Endothelial cell of umbilical vein (primary cell): ENCODE measurements around the gene NKRF. TPM values are rescaled to one million over a fixed set of nuclear protein-coding genes. Genes with fewer than 3 reads are reported as not detected.

Source experiments
- BruUV-seq: library from RNA; stranded (reverse); fragments of 400-500 nt; replicated peaks from 2 replicates; lab custom pipeline; 2021; lab: Mats Ljungman, UMichigan
- CTCF ChIA-PET: fragments of 300-600, 350-600 bp; sonication (Branson Sonifier 250); formaldehyde crosslinking; loops from one replicate; lab custom pipeline; 2021; ENCODE audit warnings: antibody characterized with exemption, inconsistent platforms; lab: Charles Lee
- POLR2A ChIA-PET: fragments of 300-600, 350-600 bp; sonication (Branson Sonifier 250); formaldehyde crosslinking; loops from one replicate; lab custom pipeline; 2021; ENCODE audit warnings: antibody characterized with exemption, inconsistent platforms; lab: Charles Lee
- DNase-seq: peaks from one replicate; pipeline ENCODE4 v3.0.0-alpha.2; 2011; ENCODE audit warnings: low read depth, low spot score
- FAIRE-seq: peaks from 2 replicates; lab custom pipeline; 2011; peaks lifted over from hg19 to GRCh38; lab: Jason Lieb, UNC
- H2AFZ ChIP-seq: 2 replicates; pipeline ENCODE4 v1.6.0; 2012; ENCODE audit warnings: low read depth, low read length, control low read depth, inconsistent platforms
- H3K27ac ChIP-seq: 2 replicates; pipeline ENCODE4 v1.5.1; 2011; ENCODE audit warnings: low read depth, mild to moderate bottlenecking, control low read depth, low read length, moderate library complexity; ENCODE audit not compliant: insufficient read depth
- H3K27me3 ChIP-seq, 2 experiments: 2 replicates each; pipeline versions ENCODE4 v1.6.0 to v1.6.1; 2011; ENCODE audit warnings: low read length in 2 of 2, mixed read lengths in 1 of 2; ENCODE audit not compliant: control insufficient read depth in 2 of 2, insufficient read depth in 2 of 2
- H3K36me3 ChIP-seq, 2 experiments: 2 replicates in 1 of 2; 3 replicates in 1 of 2; pipeline ENCODE4 v1.5.1; 2011; ENCODE audit warnings: low read length in 2 of 2, mild to moderate bottlenecking in 1 of 2, moderate library complexity in 1 of 2; ENCODE audit not compliant: control insufficient read depth in 2 of 2, insufficient read depth in 2 of 2; ENCODE audit errors: extremely low read depth in 1 of 2
- H3K4me1 ChIP-seq: 3 replicates; pipeline ENCODE4 v1.5.1; 2011; ENCODE audit warnings: mild to moderate bottlenecking, low read length; ENCODE audit not compliant: control insufficient read depth, insufficient read depth; ENCODE audit errors: extremely low read depth
- H3K4me2 ChIP-seq: 2 replicates; pipeline ENCODE4 v1.6.1; 2011; ENCODE audit warnings: low read length, control low read depth, mixed read lengths; ENCODE audit not compliant: insufficient read depth
- H3K4me3 ChIP-seq, 3 experiments: fragments of 200-600 bp in 1 of 3; sonication (generic), shearing (Covaris generic) in 1 of 3; replicated peaks in 1 of 3; 2 replicates each; pipeline ENCODE4 v1.5.1; 2011 to 2016; ENCODE audit warnings: control low read depth in 3 of 3, low read length in 3 of 3, mild to moderate bottlenecking in 2 of 3, inconsistent platforms in 1 of 3, low read depth in 1 of 3, moderate library complexity in 1 of 3; ENCODE audit not compliant: insufficient read depth in 1 of 3
- H3K79me2 ChIP-seq: 2 replicates; pipeline ENCODE4 v1.6.0; 2012; ENCODE audit warnings: low read length, inconsistent platforms; ENCODE audit not compliant: control insufficient read depth, insufficient read depth
- H3K9ac ChIP-seq: replicated peaks from 2 replicates; pipeline ENCODE3; 2011; ENCODE audit warnings: low read length, control low read depth; ENCODE audit not compliant: insufficient read depth; ENCODE audit errors: extremely low read depth
- H3K9me1 ChIP-seq: replicated peaks from 3 replicates; pipeline ENCODE4 v1.6.0; 2011; ENCODE audit warnings: mild to moderate bottlenecking, low read length; ENCODE audit not compliant: control insufficient read depth, insufficient read depth; ENCODE audit errors: extremely low read depth
- H3K9me3 ChIP-seq: replicated peaks from 2 replicates; pipeline ENCODE4 v1.5.1; 2012; ENCODE audit warnings: low read length, inconsistent platforms; ENCODE audit not compliant: control insufficient read depth, insufficient read depth
- H4K20me1 ChIP-seq: replicated peaks from 2 replicates; pipeline ENCODE3; 2011; ENCODE audit warnings: mild to moderate bottlenecking, low read length; ENCODE audit not compliant: control insufficient read depth, insufficient read depth; ENCODE audit errors: extremely low read depth
- GATA2 ChIP-seq: IDR thresholded peaks from 2 replicates; pipeline ENCODE4 v1.7.0; 2011; ENCODE audit warnings: low read depth, mild to moderate bottlenecking, moderate library complexity, mixed read lengths, low read length; ENCODE audit not compliant: insufficient read length, insufficient read depth
- MYC ChIP-seq: IDR thresholded peaks from one replicate; pipeline ENCODE4 v1.6.1; 2011; ENCODE audit warnings: mild to moderate bottlenecking, low read depth, low read length
- dilution Hi-C: fragments of 300-500 bp; cut with MboI; formaldehyde crosslinking; loops from one replicate; pipeline ENCODE4 v1.15.0; 2019; ENCODE audit warnings: low sequenced_read_pairs; ENCODE audit not compliant: extremely low pct_ligation_motif_present
- intact Hi-C: fragments of 100-400 bp; cut with micrococcal nuclease; formaldehyde crosslinking; loops from one replicate; pipeline ENCODE4 v1.10.0; 2022
- polyA plus RNA-seq, 4 experiments: library from polyadenylated mRNA; depleted of rRNA in 3 of 4; stranded (reverse) in 3 of 4; unstranded in 1 of 4; fragments of >200 nt; gene quantifications; 2 replicates each; pipeline versions ENCODE4 v1.2.1 to v1.2.3, GENCODE V29; 2011 to 2012; ENCODE audit warnings: missing spikeins in 1 of 4
- total RNA-seq: library from RNA; stranded (reverse); gene quantifications from 2 replicates; pipeline ENCODE4 v1.2.3, GENCODE V29; 2021
- TF ChIP-seq, protein P1 (sequence below), 2 donors: IDR thresholded peaks; 1 replicate in 1 of 2; 2 replicates in 1 of 2; pipeline ENCODE4 v1.5.1; 2011; ENCODE audit warnings: low read length in 2 of 2, mild to moderate bottlenecking in 2 of 2, moderate library complexity in 2 of 2, control low read depth in 1 of 2, inconsistent platforms in 1 of 2, low read depth in 1 of 2; ENCODE audit not compliant: insufficient read depth in 1 of 2; ENCODE audit errors: extremely low read depth in 1 of 2

NKRF gene
- total and polyA plus RNA-seq, 2 donors (not counting 3 experiments of a cell fraction or from before 2014, with no cell fraction given) = 2.8 to 12.0 TPM

DNA sequence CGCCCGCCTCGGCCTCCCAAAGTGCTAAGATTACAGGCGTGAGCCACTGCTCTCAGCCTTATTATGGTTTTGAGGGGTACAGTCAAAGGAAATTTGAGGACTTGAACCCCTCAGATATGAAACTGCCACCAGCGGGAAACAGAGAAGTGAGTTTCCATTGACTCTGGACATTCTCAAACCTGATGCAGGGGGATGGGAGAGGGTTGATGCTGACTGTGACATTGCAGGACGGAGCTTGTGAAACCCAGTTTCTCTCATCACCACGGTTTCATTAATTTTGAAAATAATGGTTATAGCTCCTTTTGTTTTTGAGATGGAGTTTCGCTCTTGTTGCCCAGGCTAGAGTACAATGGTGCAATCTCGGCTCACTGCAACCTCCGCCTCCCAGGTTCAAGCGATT is 18.2 kb upstream of the NKRF start:
- DNase-seq (no peak), FAIRE-seq (peak; percentile 66)
- no peak overlapping the region for H3K27ac ChIP-seq
- no peaks in the 10 kb centered on the region for H3K9me1 ChIP-seq
- no TSS peak for BruUV-seq
- no peak overlapping the region for H3K9ac ChIP-seq
- ChIA-PET POLR2A (no interaction called here), CTCF (interaction anchor here (1.2 kb wide), 1 partner anchor 15 kb away, joined by 7 read pairs; no protein-coding TSS in a partner anchor)
- H3K9me3 ChIP-seq = no peaks in the 10 kb centered on the region
- peaks cover 18% of the 10 kb centered on the region for H3K4me1 ChIP-seq
- intact Hi-C loops = loop anchor here (5.0 kb wide), 1 partner anchor 248 kb away; the partner anchor contains the start of genes NDUFA1 and RNF113A
- no peaks in the 10 kb centered on the region for H4K20me1 ChIP-seq
- H3K27me3 ChIP-seq = no peaks in the 10 kb centered on the region
- no peak overlapping the region for H3K4me3 ChIP-seq
- TF ChIP-seq MYC (no peak), GATA2 (no peak)
- TF ChIP-seq, protein P1, sequence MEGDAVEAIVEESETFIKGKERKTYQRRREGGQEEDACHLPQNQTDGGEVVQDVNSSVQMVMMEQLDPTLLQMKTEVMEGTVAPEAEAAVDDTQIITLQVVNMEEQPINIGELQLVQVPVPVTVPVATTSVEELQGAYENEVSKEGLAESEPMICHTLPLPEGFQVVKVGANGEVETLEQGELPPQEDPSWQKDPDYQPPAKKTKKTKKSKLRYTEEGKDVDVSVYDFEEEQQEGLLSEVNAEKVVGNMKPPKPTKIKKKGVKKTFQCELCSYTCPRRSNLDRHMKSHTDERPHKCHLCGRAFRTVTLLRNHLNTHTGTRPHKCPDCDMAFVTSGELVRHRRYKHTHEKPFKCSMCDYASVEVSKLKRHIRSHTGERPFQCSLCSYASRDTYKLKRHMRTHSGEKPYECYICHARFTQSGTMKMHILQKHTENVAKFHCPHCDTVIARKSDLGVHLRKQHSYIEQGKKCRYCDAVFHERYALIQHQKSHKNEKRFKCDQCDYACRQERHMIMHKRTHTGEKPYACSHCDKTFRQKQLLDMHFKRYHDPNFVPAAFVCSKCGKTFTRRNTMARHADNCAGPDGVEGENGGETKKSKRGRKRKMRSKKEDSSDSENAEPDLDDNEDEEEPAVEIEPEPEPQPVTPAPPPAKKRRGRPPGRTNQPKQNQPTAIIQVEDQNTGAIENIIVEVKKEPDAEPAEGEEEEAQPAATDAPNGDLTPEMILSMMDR (IDR thresholded peaks at IDR 0.05; ENCODE audit: extremely low read depth in 1 of 2, insufficient read depth in 1 of 2, low read depth in 1 of 2, low read length in 2 of 2) = no peak
- dilution Hi-C loops = no loop called here
- no peak overlapping the region for H3K4me2 ChIP-seq
- no peaks in the 10 kb centered on the region for H3K79me2 ChIP-seq
- H3K36me3 ChIP-seq = no peaks in the 10 kb centered on the region
- no peak overlapping the region for H2AFZ ChIP-seq
